H1 (cell line): ENCODE results near the gene UBE3A. TPM values are rescaled to one million over a fixed set of nuclear protein-coding genes. Genes with fewer than 3 reads are reported as not detected.

ENCODE experiments used
- CTCF ChIA-PET: fragments of 300-600 bp; sonication (Branson Sonifier 250); formaldehyde crosslinking; loops from one replicate; lab custom pipeline; 2021; ENCODE audit not compliant: partially characterized antibody; lab: Charles Lee
- POLR2A ChIA-PET: fragments of 300-600 bp; sonication (Branson Sonifier 250); formaldehyde crosslinking; loops from one replicate; lab custom pipeline; 2021; ENCODE audit warnings: inconsistent platforms; ENCODE audit not compliant: partially characterized antibody; lab: Charles Lee
- DNase-seq, 2 experiments: peaks; one replicate each; pipeline versions ENCODE4 v3.0.0 to v3.0.0-alpha.2; 2010 to 2022; ENCODE audit warnings: low spot score in 2 of 2, low read depth in 1 of 2, mixed read lengths in 1 of 2
- FAIRE-seq: peaks from 2 replicates; lab custom pipeline; 2011; peaks lifted over from hg19 to GRCh38; lab: Jason Lieb, UNC
- H2AFZ ChIP-seq: 2 replicates; pipeline ENCODE4 v1.8.1; 2012; ENCODE audit warnings: low read length, inconsistent platforms
- H2AK5ac ChIP-seq: 2 replicates; pipeline ENCODE4 v1.6.1; 2013; ENCODE audit warnings: low read depth, low read length
- H2BK120ac ChIP-seq: replicated peaks from 2 replicates; pipeline ENCODE3; 2013; ENCODE audit warnings: low read depth, low read length, inconsistent platforms
- H2BK12ac ChIP-seq: 2 replicates; pipeline ENCODE4 v1.6.1; 2013; ENCODE audit warnings: low read depth, low read length
- H2BK15ac ChIP-seq: 2 replicates; pipeline ENCODE4 v1.6.1; 2013; ENCODE audit warnings: low read length
- H2BK20ac ChIP-seq: 2 replicates; pipeline ENCODE4 v1.6.1; 2013; ENCODE audit warnings: low read length
- H2BK5ac ChIP-seq: 2 replicates; pipeline ENCODE4 v1.6.1; 2013; ENCODE audit warnings: low read depth, low read length
- H3K14ac ChIP-seq: 2 replicates; pipeline ENCODE4 v1.6.1; 2013; ENCODE audit warnings: inconsistent platforms; ENCODE audit not compliant: insufficient read length
- H3K18ac ChIP-seq: 2 replicates; pipeline ENCODE4 v1.6.1; 2013; ENCODE audit warnings: low read length; ENCODE audit errors: extremely low read depth
- H3K23ac ChIP-seq: 2 replicates; pipeline ENCODE4 v1.6.1; 2013; ENCODE audit warnings: inconsistent platforms; ENCODE audit not compliant: insufficient read length
- H3K23me2 ChIP-seq: 2 replicates; pipeline ENCODE4 v1.6.1; 2013; ENCODE audit warnings: low read depth, low read length
- H3K27ac ChIP-seq: 2 replicates; pipeline ENCODE4 v1.6.1; 2011; ENCODE audit warnings: low read depth, low read length, inconsistent platforms
- H3K27me3 ChIP-seq, 4 experiments: replicated peaks in 1 of 4; 1 replicate in 1 of 4; 2 replicates in 3 of 4; pipeline versions ENCODE4 v1.6.1 to v1.8.1; 2011 to 2013; ENCODE audit warnings: low read length in 3 of 4, mild to moderate bottlenecking in 3 of 4, inconsistent platforms in 2 of 4, mixed read lengths in 2 of 4, moderate library complexity in 1 of 4; ENCODE audit not compliant: control insufficient read depth in 3 of 4, insufficient read depth in 3 of 4; ENCODE audit errors: extremely low read depth in 1 of 4
- H3K36me3 ChIP-seq, 4 experiments: 2 replicates each; pipeline versions ENCODE4 v1.6.1 to v1.8.1; 2011 to 2013; ENCODE audit warnings: mild to moderate bottlenecking in 4 of 4, low read length in 3 of 4, moderate library complexity in 2 of 4, control low read depth in 1 of 4, inconsistent platforms in 1 of 4; ENCODE audit not compliant: insufficient read depth in 4 of 4, control insufficient read depth in 2 of 4
- H3K4ac ChIP-seq: replicated peaks from 2 replicates; pipeline ENCODE3; 2013; ENCODE audit warnings: low read length, low read depth, mixed read lengths, inconsistent platforms; ENCODE audit not compliant: insufficient read length
- H3K4me1 ChIP-seq, 4 experiments: replicated peaks in 1 of 4; 1 replicate in 1 of 4; 2 replicates in 3 of 4; pipeline versions ENCODE4 v1.6.1 to v1.8.1; 2011 to 2013; ENCODE audit warnings: low read length in 3 of 4, inconsistent platforms in 2 of 4, mixed read lengths in 1 of 4; ENCODE audit not compliant: insufficient read depth in 4 of 4, control insufficient read depth in 3 of 4
- H3K4me2 ChIP-seq, 2 experiments: 2 replicates each; pipeline versions ENCODE4 v1.6.1 to v1.8.1; 2011 to 2013; ENCODE audit warnings: low read depth in 2 of 2, low read length in 2 of 2, control low read depth in 1 of 2, inconsistent platforms in 1 of 2, mild to moderate bottlenecking in 1 of 2; ENCODE audit not compliant: insufficient read depth in 1 of 2
- H3K4me3 ChIP-seq, 4 experiments: fragments of 200-600, 300-600 bp in 1 of 4; sonication (generic), shearing (Covaris generic), sonication (Bioruptor Twin) in 1 of 4; 2 replicates each; pipeline versions ENCODE4 v1.5.1 to v1.8.1; 2011 to 2016; ENCODE audit warnings: low read length in 4 of 4, low read depth in 3 of 4, control low read depth in 2 of 4, inconsistent platforms in 2 of 4, mild to moderate bottlenecking in 2 of 4, mixed read lengths in 1 of 4, moderate library complexity in 1 of 4; ENCODE audit not compliant: insufficient read depth in 2 of 4; ENCODE audit errors: extremely low read depth in 1 of 4
- H3K56ac ChIP-seq: replicated peaks from 2 replicates; pipeline ENCODE3; 2013; ENCODE audit warnings: low read depth, mild to moderate bottlenecking, mixed read lengths, low read length, inconsistent platforms; ENCODE audit not compliant: insufficient read length
- H3K79me1 ChIP-seq: 2 replicates; pipeline ENCODE4 v1.6.1; 2013; ENCODE audit warnings: low read depth, low read length, control low read depth
- H3K79me2 ChIP-seq, 2 experiments: 2 replicates each; pipeline versions ENCODE4 v1.6.1 to v1.8.1; 2012 to 2013; ENCODE audit warnings: low read length in 2 of 2, mild to moderate bottlenecking in 2 of 2, inconsistent platforms in 1 of 2; ENCODE audit not compliant: insufficient read depth in 2 of 2, control insufficient read depth in 1 of 2
- H3K9ac ChIP-seq, 4 experiments: replicated peaks in 1 of 4; 1 replicate in 1 of 4; 2 replicates in 3 of 4; pipeline versions ENCODE4 v1.6.1 to v1.8.1; 2011 to 2013; ENCODE audit warnings: low read depth in 3 of 4, low read length in 3 of 4, control low read depth in 2 of 4, mild to moderate bottlenecking in 2 of 4, moderate library complexity in 2 of 4, inconsistent platforms in 1 of 4; ENCODE audit errors: extremely low read depth in 1 of 4
- H3K9me3 ChIP-seq, 2 experiments: 2 replicates each; pipeline versions ENCODE4 v1.6.1 to v1.8.1; 2012 to 2013; ENCODE audit warnings: mild to moderate bottlenecking in 2 of 2, moderate library complexity in 2 of 2, control low read depth in 1 of 2, inconsistent platforms in 1 of 2, low read depth in 1 of 2, low read length in 1 of 2, mixed read lengths in 1 of 2; ENCODE audit not compliant: insufficient read depth in 2 of 2
- H4K20me1 ChIP-seq, 2 experiments: replicated peaks in 1 of 2; 2 replicates each; pipeline versions ENCODE3 to v1.8.1; 2011 to 2013; ENCODE audit warnings: inconsistent platforms in 2 of 2, low read length in 2 of 2, mild to moderate bottlenecking in 1 of 2; ENCODE audit not compliant: insufficient read depth in 2 of 2, control insufficient read depth in 1 of 2
- H4K5ac ChIP-seq: 2 replicates; pipeline ENCODE4 v1.6.1; 2013; ENCODE audit warnings: low read length, low read depth, mixed read lengths, inconsistent platforms; ENCODE audit not compliant: insufficient read length
- H4K8ac ChIP-seq: 2 replicates; pipeline ENCODE4 v1.8.0; 2013; ENCODE audit warnings: mild to moderate bottlenecking, moderate library complexity, low read length, inconsistent platforms; ENCODE audit not compliant: insufficient read depth; ENCODE audit errors: extremely low read depth
- H4K91ac ChIP-seq: replicated peaks from 2 replicates; pipeline ENCODE3; 2013; ENCODE audit warnings: low read length, mixed read lengths, inconsistent platforms; ENCODE audit not compliant: insufficient read length
- ASH2L ChIP-seq: fragments of 200-600, 300-600 bp; sonication (generic); IDR thresholded peaks from one replicate; pipeline ENCODE4 v1.7.1; 2017; ENCODE audit warnings: low read length
- CREB1 ChIP-seq: IDR thresholded peaks from 2 replicates; pipeline ENCODE4 v1.6.1; 2012; ENCODE audit warnings: inconsistent platforms
- EGR1 ChIP-seq: IDR thresholded peaks from 2 replicates; pipeline ENCODE4 v1.6.1; 2011; ENCODE audit warnings: low read depth, low read length, borderline replicate concordance
- FOSL1 ChIP-seq: IDR thresholded peaks from 2 replicates; pipeline ENCODE4 v1.6.1; 2011; ENCODE audit warnings: mild to moderate bottlenecking, low read depth, low read length, moderate library complexity; ENCODE audit not compliant: insufficient read depth
- HDAC2 ChIP-seq, 2 experiments: fragments of 300-600 bp in 1 of 2; sonication (generic) in 1 of 2; IDR thresholded peaks; 2 replicates each; pipeline ENCODE4 v1.6.1; 2011 to 2012; ENCODE audit warnings: low read depth in 2 of 2, low read length in 2 of 2, mild to moderate bottlenecking in 2 of 2, moderate library complexity in 2 of 2, borderline replicate concordance in 1 of 2, inconsistent platforms in 1 of 2
- KDM1A ChIP-seq: fragments of 200-600, 300-600 bp; sonication (generic); IDR thresholded peaks from 2 replicates; pipeline ENCODE4 v1.7.1; 2016; ENCODE audit warnings: mild to moderate bottlenecking, low read length, borderline replicate concordance
- POLR2AphosphoS5 ChIP-seq: IDR thresholded peaks from 2 replicates; pipeline ENCODE4 v1.6.1; 2011; ENCODE audit warnings: low read depth, low read length
- RFX5 ChIP-seq: IDR thresholded peaks from 2 replicates; pipeline ENCODE4 v1.6.1; 2011; ENCODE audit warnings: low read depth, low read length, improper control_type of control experiment, borderline replicate concordance
- TEAD4 ChIP-seq: IDR thresholded peaks from 2 replicates; pipeline ENCODE4 v1.6.1; 2012; ENCODE audit warnings: low read depth, low read length, inconsistent platforms, mixed read lengths
- ZNF274 ChIP-seq: IDR thresholded peaks from 2 replicates; pipeline ENCODE4 v1.7.0; 2012; ENCODE audit warnings: low read length, borderline replicate concordance; ENCODE audit errors: extremely low read depth
- WGBS, 2 experiments: shearing (Covaris generic) in 1 of 2; methylation state at CpG; one replicate each; pipeline versions ENCODE4 v1.1.6 to v1.1.7; 2013 to 2015; ENCODE audit warnings: low lambda C conversion rate in 2 of 2, mixed read lengths in 2 of 2, inconsistent platforms in 1 of 2, low coverage in 1 of 2, missing lambda C conversion rate in 1 of 2; ENCODE audit not compliant: insufficient replicate concordance in 2 of 2, insufficient coverage in 1 of 2, insufficient read length in 1 of 2; ENCODE audit errors: extremely low coverage in 1 of 2, missing lambda C conversion rate in 1 of 2; 5-methylcytosine and 5-hydroxymethylcytosine counted together
- polyA plus RNA-seq, 7 experiments: library from polyadenylated mRNA; depleted of rRNA in 3 of 7; stranded (reverse) in 5 of 7; unstranded in 2 of 7; fragments of >200 nt in 5 of 7; fragments of 200-250 nt in 2 of 7; gene quantifications; 1 replicate in 5 of 7; 2 replicates in 1 of 7; 4 replicates in 1 of 7; pipeline versions ENCODE4 v1.2.1 to v1.2.3, GENCODE V29; 2011 to 2013; ENCODE audit warnings: missing spikeins in 2 of 7, mixed read lengths in 2 of 7
- total RNA-seq: library from RNA; stranded (reverse); fragmentation: NEBNext Ultra II Directional; extraction: Animal tissue kit (Norgen Biotek cat#: 25700); gene quantifications from 2 replicates; pipeline ENCODE4 v1.2.1, GENCODE V29; 2021
- TF ChIP-seq, protein P1 (sequence below): IDR thresholded peaks from 2 replicates; pipeline ENCODE4 v1.6.1; 2012; ENCODE audit warnings: inconsistent platforms

Gene UBE3A
- total and polyA plus RNA-seq, 2 of the 8 experiments (the other 6 are each of a cell fraction or from before 2014, with no cell fraction given), result 13.8 to 110 TPM

DNA sequence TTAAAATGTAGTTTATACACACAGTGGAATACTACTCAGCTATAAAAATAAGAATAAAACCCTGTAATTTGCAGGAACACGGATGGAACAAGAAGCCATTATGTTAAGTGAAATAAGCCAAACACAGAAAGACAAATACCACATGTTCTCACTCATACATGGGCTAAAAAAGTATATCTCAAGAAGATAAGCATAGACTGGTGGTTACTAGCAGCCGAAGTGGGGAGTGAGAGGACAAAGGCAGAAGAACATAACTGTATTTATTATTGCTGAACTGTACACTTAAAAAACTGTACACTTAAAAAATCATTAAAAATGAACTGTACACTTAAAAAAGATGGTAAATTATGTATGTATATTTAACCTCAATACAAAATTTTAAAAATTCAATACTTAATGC, 11.0 kb downstream of the UBE3A start:
- Histone ChIP-seq H4K8ac (no peak overlapping the region), H4K91ac (no peak overlapping the region), H3K27me3 (no peaks in the 10 kb centered on the region), H3K9ac (no peak overlapping the region), H2BK12ac (no peak overlapping the region), H2BK120ac (no peak overlapping the region), H3K4me3 (no peak overlapping the region), H3K79me1 (peaks cover 2% of the 10 kb centered on the region; the same call in 1 of the 2 replicates), H3K23ac (no peak overlapping the region), H3K14ac (no peak overlapping the region), H3K79me2 (peaks cover 21 to 97% of the 10 kb centered on the region in 2 experiments), H3K23me2 (no peaks in the 10 kb centered on the region), H3K4me2 (no peak overlapping the region), H3K56ac (no peak overlapping the region), H3K27ac (no peak overlapping the region), H2BK5ac (no peak overlapping the region), H2BK15ac (no peak overlapping the region), H4K20me1 (peaks cover 8 to 12% of the 10 kb centered on the region in 2 experiments), H3K4ac (no peak overlapping the region), H4K5ac (no peak overlapping the region), H3K18ac (no peak overlapping the region), H3K4me1 (peaks cover 0 to 3% (median 1%) of the 10 kb centered on the region in 4 experiments; a peak in 5 of 7 replicates), H3K9me3 (no peaks in the 10 kb centered on the region), H2BK20ac (no peak overlapping the region), H2AK5ac (no peak overlapping the region), H2AFZ (no peak overlapping the region), H3K36me3 (no peaks in the 10 kb centered on the region)
- TF ChIP-seq RFX5, result no peak
- no peak for TF ChIP-seq FOSL1
- TF ChIP-seq TEAD4, result no peak
- no peak for TF ChIP-seq KDM1A
- TF ChIP-seq ASH2L, result no peak
- no peak for TF ChIP-seq POLR2AphosphoS5
- TF ChIP-seq, protein P1, sequence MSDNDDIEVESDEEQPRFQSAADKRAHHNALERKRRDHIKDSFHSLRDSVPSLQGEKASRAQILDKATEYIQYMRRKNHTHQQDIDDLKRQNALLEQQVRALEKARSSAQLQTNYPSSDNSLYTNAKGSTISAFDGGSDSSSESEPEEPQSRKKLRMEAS, result no peak
- no peak for TF ChIP-seq EGR1
- TF ChIP-seq ZNF274, result no peak
- TF ChIP-seq HDAC2 (IDR thresholded peaks at IDR 0.05; ENCODE audit: borderline replicate concordance in 1 of 2, low read depth in 2 of 2, low read length in 2 of 2), result no peak
- no peak for TF ChIP-seq CREB1
- FAIRE-seq (no peak), DNase-seq (no peak)
- ChIA-PET POLR2A (interaction anchor here (0.6 to 1.5 kb wide), 4 partner anchors 7 to 72 kb away, joined by 3 to 4 read pairs (median 3); no protein-coding TSS in a partner anchor), CTCF (no interaction called here)
- WGBS, 2 experiments, result 93% methylated on average over 2 of the region's 2 CpGs; no CpG with 5 or more reads in 1 of the 2 experiments
